ENCODE data around the gene FAM120A. TPM values are rescaled to one million over a fixed set of nuclear protein-coding genes. Genes with fewer than 3 reads are reported as not detected.
A peak's percentile ranks its signal among the peaks of the same experiment; 100 is the strongest.

FAM120A gene
- total RNA-seq, 1 experiment from 2014 or later: 43.2 TPM

DNA sequence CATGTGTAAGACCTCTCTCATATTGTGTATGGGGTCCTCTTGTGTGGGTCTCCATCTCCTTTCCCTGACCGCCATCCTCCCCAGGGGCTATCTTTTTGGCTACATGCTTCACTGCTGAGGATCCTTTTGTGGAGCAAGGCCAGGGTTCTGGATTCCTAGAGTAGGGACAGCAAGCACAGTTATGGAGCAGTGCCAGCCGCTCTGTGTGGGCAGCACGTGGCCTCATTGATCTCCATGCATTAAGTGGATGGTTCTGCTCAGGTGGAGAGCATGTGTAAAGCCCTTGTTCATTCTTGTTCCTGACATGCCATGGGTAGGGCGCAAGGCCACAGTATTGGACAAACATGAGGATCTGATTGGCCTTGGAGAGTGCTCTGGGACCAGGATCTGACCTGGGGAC, 133.8 kb downstream of the FAM120A start:
- TF ChIP-seq, protein P1, sequence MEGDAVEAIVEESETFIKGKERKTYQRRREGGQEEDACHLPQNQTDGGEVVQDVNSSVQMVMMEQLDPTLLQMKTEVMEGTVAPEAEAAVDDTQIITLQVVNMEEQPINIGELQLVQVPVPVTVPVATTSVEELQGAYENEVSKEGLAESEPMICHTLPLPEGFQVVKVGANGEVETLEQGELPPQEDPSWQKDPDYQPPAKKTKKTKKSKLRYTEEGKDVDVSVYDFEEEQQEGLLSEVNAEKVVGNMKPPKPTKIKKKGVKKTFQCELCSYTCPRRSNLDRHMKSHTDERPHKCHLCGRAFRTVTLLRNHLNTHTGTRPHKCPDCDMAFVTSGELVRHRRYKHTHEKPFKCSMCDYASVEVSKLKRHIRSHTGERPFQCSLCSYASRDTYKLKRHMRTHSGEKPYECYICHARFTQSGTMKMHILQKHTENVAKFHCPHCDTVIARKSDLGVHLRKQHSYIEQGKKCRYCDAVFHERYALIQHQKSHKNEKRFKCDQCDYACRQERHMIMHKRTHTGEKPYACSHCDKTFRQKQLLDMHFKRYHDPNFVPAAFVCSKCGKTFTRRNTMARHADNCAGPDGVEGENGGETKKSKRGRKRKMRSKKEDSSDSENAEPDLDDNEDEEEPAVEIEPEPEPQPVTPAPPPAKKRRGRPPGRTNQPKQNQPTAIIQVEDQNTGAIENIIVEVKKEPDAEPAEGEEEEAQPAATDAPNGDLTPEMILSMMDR (IDR thresholded peaks at IDR 0.05; ENCODE audit: insufficient read depth in 1 of 2, low read depth in 1 of 2, low read length in 1 of 2, severe bottlenecking in 1 of 2, unreplicated experiment in 1 of 2): no peak
- H3K36me3 Mint-ChIP-seq (ENCODE audit: insufficient read depth, unreplicated experiment): peaks cover 5% of the 10 kb centered on the region
- no peaks in the 10 kb centered on the region for H3K9me3 Mint-ChIP-seq (ENCODE audit: unreplicated experiment)
- Histone ChIP-seq H3K4me3 (ENCODE audit: low read depth, low read length) (no peak overlapping the region), H3K36me3 (ENCODE audit: control insufficient read depth, insufficient read depth, low read length) (no peaks in the 10 kb centered on the region), H3K4me1 (peaks cover 4% of the 10 kb centered on the region; the same call in 1 of the 2 replicates), H3K9me3 (no peaks in the 10 kb centered on the region), H3K27me3 (replicated peaks; ENCODE audit: control insufficient read depth, insufficient read depth, low read length) (no peaks in the 10 kb centered on the region)
- no peak overlapping the region for H3K27ac Mint-ChIP-seq (ENCODE audit: unreplicated experiment)
- peaks cover 7% of the 10 kb centered on the region for H3K4me1 Mint-ChIP-seq (ENCODE audit: low read depth, unreplicated experiment)
- ChIA-PET POLR2A (no interaction called here), CTCF (no interaction called here)
- DNase-seq: no peak
- intact Hi-C loops (cut with micrococcal nuclease; ENCODE audit: unreplicated experiment): no loop called here
- no TSS peak for BruUV-seq (replicated peaks)
- H3K27me3 Mint-ChIP-seq (ENCODE audit: insufficient read depth, unreplicated experiment): no peaks in the 10 kb centered on the region
- no peak overlapping the region for H3K4me3 Mint-ChIP-seq (ENCODE audit: unreplicated experiment)

DNA sequence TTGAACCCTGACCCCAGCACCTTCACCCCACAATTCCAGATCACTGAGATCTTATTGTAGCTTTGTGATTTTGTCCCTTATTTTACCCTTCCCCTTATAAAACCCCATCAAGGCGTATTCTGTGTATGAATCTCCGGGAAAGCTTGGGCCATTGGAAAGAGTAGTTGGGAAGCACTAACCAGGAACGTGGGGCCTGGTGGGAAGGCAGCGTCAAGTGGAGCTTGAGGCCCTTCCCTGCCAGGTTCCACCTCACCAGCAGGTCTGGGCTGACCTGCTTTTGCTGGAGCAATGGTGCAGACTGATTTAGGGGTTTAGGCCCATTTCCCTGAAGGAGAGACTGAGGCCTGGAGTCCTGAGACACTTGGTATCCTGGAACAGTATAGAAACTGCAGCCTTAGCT, 134.2 kb downstream of the FAM120A start:
- Histone ChIP-seq H3K27me3 (replicated peaks; ENCODE audit: control insufficient read depth, insufficient read depth, low read length) (no peaks in the 10 kb centered on the region), H3K9me3 (no peaks in the 10 kb centered on the region), H3K4me1 (peaks cover 4% of the 10 kb centered on the region; the same call in 1 of the 2 replicates), H3K36me3 (ENCODE audit: control insufficient read depth, insufficient read depth, low read length) (no peaks in the 10 kb centered on the region), H3K4me3 (ENCODE audit: low read depth, low read length) (no peak overlapping the region)
- intact Hi-C loops (cut with micrococcal nuclease; ENCODE audit: unreplicated experiment): no loop called here
- Mint-ChIP-seq H3K4me1 (ENCODE audit: low read depth, unreplicated experiment) (peaks cover 3% of the 10 kb centered on the region), H3K27ac (ENCODE audit: unreplicated experiment) (no peak overlapping the region), H3K27me3 (ENCODE audit: insufficient read depth, unreplicated experiment) (no peaks in the 10 kb centered on the region), H3K36me3 (ENCODE audit: insufficient read depth, unreplicated experiment) (peaks cover 5% of the 10 kb centered on the region), H3K4me3 (ENCODE audit: unreplicated experiment) (no peak overlapping the region), H3K9me3 (ENCODE audit: unreplicated experiment) (no peaks in the 10 kb centered on the region)
- DNase-seq: no peak
- TF ChIP-seq, protein P1 (IDR thresholded peaks at IDR 0.05; ENCODE audit: insufficient read depth in 1 of 2, low read depth in 1 of 2, low read length in 1 of 2, severe bottlenecking in 1 of 2, unreplicated experiment in 1 of 2): no peak
- ChIA-PET CTCF (no interaction called here), POLR2A (no interaction called here)
- BruUV-seq (replicated peaks): no TSS peak

DNA sequence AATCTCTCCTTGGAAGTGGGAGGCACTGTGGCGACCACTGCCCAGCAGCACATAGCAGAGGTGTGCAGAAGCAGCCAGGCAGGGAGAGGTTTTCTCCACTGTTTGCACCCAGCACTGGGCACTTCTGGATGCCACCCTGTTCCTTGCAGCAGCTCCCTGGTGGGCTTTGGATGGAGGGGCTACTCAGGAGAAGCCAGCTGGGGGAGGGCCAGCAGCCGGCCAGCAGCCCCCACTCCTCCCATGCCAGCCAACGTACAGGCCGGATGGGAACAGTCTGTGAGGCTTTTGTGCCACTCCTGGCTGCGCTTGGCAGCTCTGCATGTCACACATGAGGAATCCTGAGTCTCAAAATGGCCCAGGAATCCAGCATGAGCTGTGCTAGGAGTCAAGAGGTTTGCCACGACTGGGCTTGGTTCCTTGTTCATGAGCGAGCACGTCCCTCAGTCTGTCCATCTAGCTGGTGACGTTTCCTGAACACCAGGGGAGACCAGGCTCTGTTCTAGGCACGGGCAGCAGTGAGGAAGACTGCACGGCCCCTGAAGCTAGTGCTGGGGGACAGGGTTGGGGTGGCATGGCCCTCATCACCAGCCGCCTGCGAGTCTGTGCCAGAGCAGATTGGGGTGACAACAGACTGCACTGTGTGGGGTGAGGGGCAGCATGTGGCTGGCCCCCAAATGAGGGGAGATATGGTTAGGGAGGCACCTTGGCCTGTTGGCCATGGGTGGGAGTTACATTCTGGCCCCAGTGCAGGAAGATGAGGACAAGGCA, 135.0 kb downstream of the FAM120A start:
- CTCF ChIA-PET: no interaction called here
- TF ChIP-seq, protein P1 (IDR thresholded peaks at IDR 0.05; ENCODE audit: insufficient read depth in 1 of 2, low read depth in 1 of 2, low read length in 1 of 2, severe bottlenecking in 1 of 2, unreplicated experiment in 1 of 2): no peak
- Histone ChIP-seq H3K27me3 (replicated peaks; ENCODE audit: control insufficient read depth, insufficient read depth, low read length) (no peaks in the 10 kb centered on the region), H3K9me3 (no peaks in the 10 kb centered on the region), H3K4me3 (ENCODE audit: low read depth, low read length) (no peak overlapping the region), H3K4me1 (no peaks in the 10 kb centered on the region), H3K36me3 (ENCODE audit: control insufficient read depth, insufficient read depth, low read length) (no peaks in the 10 kb centered on the region)
- Mint-ChIP-seq H3K4me1 (ENCODE audit: low read depth, unreplicated experiment) (no peaks in the 10 kb centered on the region), H3K27ac (ENCODE audit: unreplicated experiment) (peak overlapping the region; percentile 24), H3K36me3 (ENCODE audit: insufficient read depth, unreplicated experiment) (peaks cover 5% of the 10 kb centered on the region), H3K27me3 (ENCODE audit: insufficient read depth, unreplicated experiment) (no peaks in the 10 kb centered on the region), H3K4me3 (ENCODE audit: unreplicated experiment) (no peak overlapping the region), H3K9me3 (ENCODE audit: unreplicated experiment) (no peaks in the 10 kb centered on the region)
- DNase-seq: no peak
- intact Hi-C loops (cut with micrococcal nuclease; ENCODE audit: unreplicated experiment): no loop called here
- no TSS peak for BruUV-seq (replicated peaks)
- POLR2A ChIA-PET: no interaction called here
